GM12873 (cell line): ENCODE data around the gene RIT1.

Experiments
- CTCF ChIP-seq: IDR thresholded peaks from 2 replicates; pipeline ENCODE4 v1.5.1; 2012; ENCODE audit warnings: low read depth, mild to moderate bottlenecking, moderate library complexity, low read length, control low read depth; ENCODE audit not compliant: insufficient read depth; ENCODE audit errors: missing control alignments

RIT1 gene

GRCh38 chr1:155847823-155848529, 63.2 kb downstream of the RIT1 start:
- TF ChIP-seq CTCF = no peak
